HepG2 (cell line): ENCODE results near the gene EPHA3. TPM values are rescaled to one million over a fixed set of nuclear protein-coding genes. Genes with fewer than 3 reads are reported as not detected.

ENCODE experiments used
- ATAC-seq: fragments of 200-7000 bp; cut with Tn5 transposase; 3 replicates; pipeline ENCODE4 v1.9.1; 2020; ENCODE audit warnings: mild to moderate bottlenecking, moderate library complexity
- BruUV-seq: library from RNA; stranded (reverse); fragments of 400-500 nt; replicated peaks from 2 replicates; lab custom pipeline; 2021; lab: Mats Ljungman, UMichigan
- CTCF ChIA-PET: fragments of 300-600 bp; formaldehyde crosslinking; extraction: SDS; loops from one replicate; lab custom pipeline; 2021; ENCODE audit warnings: low total read pairs, inconsistent platforms, low intra/inter-chr PET ratio; lab: Yijun Ruan, JAX
- POLR2A ChIA-PET: fragments of 350-600 bp; sonication (Branson Sonifier 250); formaldehyde crosslinking; loops from one replicate; lab custom pipeline; 2020; ENCODE audit warnings: antibody characterized with exemption, inconsistent platforms; lab: Yijun Ruan, JAX
- DNase-seq: peaks from one replicate; pipeline ENCODE4 v3.0.0-alpha.2; 2015; ENCODE audit warnings: low spot score
- FAIRE-seq: peaks from 3 replicates; lab custom pipeline; 2011; peaks lifted over from hg19 to GRCh38; lab: Jason Lieb, UNC
- H2AFZ ChIP-seq: one replicate; pipeline ENCODE4 v1.6.1; 2011; ENCODE audit warnings: low read length, inconsistent platforms
- H3K27ac ChIP-seq: fragments of 300-600 bp; 3 replicates; pipeline ENCODE4 v1.8.0; 2011; ENCODE audit warnings: mixed run types, mild to moderate bottlenecking, mixed read lengths, low read length, inconsistent platforms; ENCODE audit not compliant: insufficient read depth; ENCODE audit errors: extremely low read length
- H3K27me3 ChIP-seq, 2 experiments: fragments of 200-600 bp in 1 of 2; 2 replicates in 1 of 2; 3 replicates in 1 of 2; pipeline versions ENCODE4 v1.6.0 to v1.8.0; 2011; ENCODE audit warnings: low read length in 2 of 2, mild to moderate bottlenecking in 2 of 2, moderate library complexity in 2 of 2, inconsistent platforms in 1 of 2; ENCODE audit not compliant: insufficient read depth in 2 of 2, control insufficient read depth in 1 of 2
- H3K36me3 ChIP-seq, 2 experiments: fragments of 200-600 bp in 1 of 2; replicated peaks in 1 of 2; 2 replicates in 1 of 2; 3 replicates in 1 of 2; pipeline versions ENCODE4 v1.5.1 to v1.8.0; 2011; ENCODE audit warnings: low read length in 2 of 2, inconsistent platforms in 1 of 2; ENCODE audit not compliant: insufficient read depth in 2 of 2, control insufficient read depth in 1 of 2
- H3K4me1 ChIP-seq: 2 replicates; pipeline ENCODE4 v1.5.1; 2012; ENCODE audit warnings: low read length, inconsistent platforms; ENCODE audit not compliant: insufficient read depth
- H3K4me2 ChIP-seq: 2 replicates; pipeline ENCODE4 v1.6.0; 2011; ENCODE audit warnings: low read depth, low read length, inconsistent platforms
- H3K4me3 ChIP-seq, 3 experiments: fragments of 200-600 bp in 1 of 3; sonication (generic), shearing (Covaris generic) in 1 of 3; replicated peaks in 1 of 3; 2 replicates each; pipeline ENCODE4 v1.5.1; 2011 to 2016; ENCODE audit warnings: low read length in 3 of 3, inconsistent platforms in 2 of 3, low read depth in 2 of 3, mild to moderate bottlenecking in 2 of 3, control low read depth in 1 of 3, mixed read lengths in 1 of 3; ENCODE audit not compliant: insufficient read depth in 1 of 3
- H3K79me2 ChIP-seq: one replicate; pipeline ENCODE4 v1.6.1; 2011; ENCODE audit warnings: low read length, inconsistent platforms; ENCODE audit not compliant: insufficient read depth
- H3K9ac ChIP-seq: 2 replicates; pipeline ENCODE4 v1.6.0; 2011; ENCODE audit warnings: mild to moderate bottlenecking, low read depth, low read length, inconsistent platforms; ENCODE audit not compliant: insufficient read depth
- H3K9me3 ChIP-seq: 2 replicates; pipeline ENCODE4 v1.5.1; 2012; ENCODE audit warnings: mild to moderate bottlenecking, low read length
- H4K20me1 ChIP-seq: 2 replicates; pipeline ENCODE4 v1.6.0; 2011; ENCODE audit warnings: inconsistent platforms, mild to moderate bottlenecking, low read length, moderate library complexity; ENCODE audit not compliant: insufficient read depth
- EP300 ChIP-seq, 3 experiments: sonication (generic) in 1 of 3; formaldehyde crosslinking in 1 of 3; IDR thresholded peaks; 2 replicates each; pipeline versions ENCODE4 v1.5.1 to v1.6.1; 2011 to 2020; ENCODE audit warnings: low read depth in 2 of 3, low read length in 2 of 3, borderline replicate concordance in 1 of 3, improper control_type of control experiment in 1 of 3, mild to moderate bottlenecking in 1 of 3, missing genetic modification reagents in 1 of 3, moderate library complexity in 1 of 3
- SATB2 ChIP-seq: sonication (generic); formaldehyde crosslinking; IDR thresholded peaks from 2 replicates; pipeline ENCODE4 v1.5.0; 2020; ENCODE audit warnings: missing genetic modification reagents
- SSRP1 ChIP-seq: IDR thresholded peaks from 2 replicates; pipeline ENCODE4 v1.6.1; 2016; ENCODE audit warnings: control low read depth
- TARDBP ChIP-seq: sonication (generic); formaldehyde crosslinking; IDR thresholded peaks from 2 replicates; pipeline ENCODE4 v1.8.0; 2022; ENCODE audit warnings: mild to moderate bottlenecking, missing genetic modification reagents
- THAP9 ChIP-seq: sonication (generic); formaldehyde crosslinking; IDR thresholded peaks from 2 replicates; pipeline ENCODE4; 2020; ENCODE audit warnings: missing genetic modification reagents, mild to moderate bottlenecking, borderline replicate concordance
- ZNF678 ChIP-seq: sonication (generic); formaldehyde crosslinking; IDR thresholded peaks from 2 replicates; pipeline ENCODE4 v1.4.0; 2020; ENCODE audit warnings: mild to moderate bottlenecking, missing genetic modification reagents
- ZXDC ChIP-seq: sonication (generic); formaldehyde crosslinking; IDR thresholded peaks from 2 replicates; pipeline ENCODE4 v1.5.0; 2020; ENCODE audit warnings: mild to moderate bottlenecking, missing genetic modification reagents
- WGBS: methylation state at CpG from one replicate; pipeline ENCODE4 v1.1.6; 2017; ENCODE audit warnings: low lambda C conversion rate; 5-methylcytosine and 5-hydroxymethylcytosine counted together
- in situ Hi-C: cut with HindIII; loops from 2 replicates; pipeline ENCODE4 v1.10.0; 2017; ENCODE audit warnings: low pct_unique_long_range_greater_than_20kb; ENCODE audit not compliant: extremely low pct_ligation_motif_present
- intact Hi-C: fragments of 100-400 bp; cut with micrococcal nuclease; formaldehyde crosslinking; loops from one replicate; pipeline ENCODE4 v1.10.0; 2022; ENCODE audit not compliant: unreplicated experiment
- polyA plus RNA-seq, 8 experiments: library from polyadenylated mRNA; depleted of rRNA in 3 of 8; stranded (reverse) in 7 of 8; unstranded in 1 of 8; fragments of >200 nt; fragmentation: Illumina TruSeq in 4 of 8; extraction: Trizol in 4 of 8; gene quantifications; 2 replicates each; pipeline versions ENCODE4 v1.2.1 to v1.2.3, GENCODE V29; 2011 to 2016; ENCODE audit warnings: low read depth in 4 of 8, missing spikeins in 1 of 8, mixed read lengths in 1 of 8; ENCODE audit not compliant: insufficient read depth in 1 of 8
- total RNA-seq, 5 experiments: library from RNA; depleted of rRNA; stranded (reverse); fragments of >200 nt; fragmentation: Illumina TruSeq; extraction: Trizol; gene quantifications; 2 replicates each; pipeline ENCODE4 v1.2.3, GENCODE V29; 2016; ENCODE audit warnings: low read depth in 1 of 5
- TF ChIP-seq, protein P1 (sequence below): sonication (generic); formaldehyde crosslinking; conservative IDR thresholded peaks from 2 replicates; pipeline ENCODE4 v1.4.0; 2020; ENCODE audit warnings: missing genetic modification reagents

The EPHA3 gene
- total and polyA plus RNA-seq, 2 of the 13 experiments (the other 11 are each of a cell fraction or from before 2014, with no cell fraction given) = 0.01 TPM; not detected in 1

DNA sequence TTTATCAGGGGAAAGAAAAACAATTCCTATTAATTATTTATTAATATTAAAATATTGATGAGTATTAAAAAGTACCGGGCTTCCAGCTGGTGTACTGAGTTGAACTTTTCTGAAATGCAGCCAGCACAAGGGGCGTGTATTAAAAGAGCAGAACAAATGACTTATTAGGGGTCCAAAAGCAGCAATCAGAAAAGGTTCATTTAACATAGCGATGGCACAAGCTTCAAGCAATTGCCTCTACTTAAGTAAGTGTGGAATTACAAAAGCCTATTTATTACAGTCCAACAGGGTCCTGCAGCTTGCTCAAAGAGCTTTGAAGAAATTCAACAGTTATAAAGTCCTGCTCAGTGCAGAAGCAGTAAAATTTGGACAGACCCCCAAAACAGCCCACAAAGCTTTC is 285.6 kb downstream of the EPHA3 start (continued):
- TF ChIP-seq THAP9 (no peak), SSRP1 (CRISPR knock-in tag) (no peak)

DNA sequence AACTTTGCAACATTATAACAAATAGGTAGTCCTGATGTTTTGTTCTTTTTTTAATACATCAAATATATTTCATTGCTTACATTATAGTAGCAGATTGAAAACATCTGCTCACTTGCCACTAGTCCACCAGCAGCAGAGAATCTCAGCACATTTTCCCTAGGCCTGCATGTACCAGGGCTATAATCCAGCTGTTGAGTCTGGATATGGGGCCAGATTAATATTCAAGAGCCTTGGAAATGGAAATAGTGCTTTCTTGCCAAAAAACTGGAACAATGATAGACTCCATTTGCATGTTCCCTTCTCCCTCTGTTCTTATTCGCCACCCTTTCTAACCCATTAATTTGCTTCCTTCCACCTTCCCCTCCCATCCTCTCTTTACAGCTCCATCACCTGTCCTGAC is 288.0 kb downstream of the EPHA3 start:
- in situ Hi-C loops = no loop called here
- ChIA-PET POLR2A (no interaction called here), CTCF (no interaction called here)
- Histone ChIP-seq H3K9ac (no peak overlapping the region), H3K4me2 (no peak overlapping the region), H3K79me2 (no peaks in the 10 kb centered on the region), H3K4me3 (no peak overlapping the region), H3K27me3 (no peaks in the 10 kb centered on the region), H3K27ac (no peak overlapping the region), H3K36me3 (no peaks in the 10 kb centered on the region), H2AFZ (no peak overlapping the region), H4K20me1 (no peaks in the 10 kb centered on the region), H3K4me1 (no peaks in the 10 kb centered on the region), H3K9me3 (no peaks in the 10 kb centered on the region)
- DNase-seq (no peak), ATAC-seq (no peak), FAIRE-seq (no peak)
- intact Hi-C loops = no loop called here
- WGBS = 0% methylated on average over 1 of the region's 1 CpG
- no TSS peak for BruUV-seq
- TF ChIP-seq EP300 (IDR thresholded peaks at IDR 0.05; ENCODE audit: low read depth in 2 of 2, low read length in 2 of 2) (no peak), EP300 (CRISPR knock-in tag; IDR thresholded peaks at IDR 0.05; ENCODE audit: borderline replicate concordance) (no peak), SATB2 (CRISPR knock-in tag) (no peak), ZNF678 (CRISPR knock-in tag) (no peak), TARDBP (CRISPR knock-in tag) (no peak), ZXDC (no peak)
- TF ChIP-seq, protein P1, sequence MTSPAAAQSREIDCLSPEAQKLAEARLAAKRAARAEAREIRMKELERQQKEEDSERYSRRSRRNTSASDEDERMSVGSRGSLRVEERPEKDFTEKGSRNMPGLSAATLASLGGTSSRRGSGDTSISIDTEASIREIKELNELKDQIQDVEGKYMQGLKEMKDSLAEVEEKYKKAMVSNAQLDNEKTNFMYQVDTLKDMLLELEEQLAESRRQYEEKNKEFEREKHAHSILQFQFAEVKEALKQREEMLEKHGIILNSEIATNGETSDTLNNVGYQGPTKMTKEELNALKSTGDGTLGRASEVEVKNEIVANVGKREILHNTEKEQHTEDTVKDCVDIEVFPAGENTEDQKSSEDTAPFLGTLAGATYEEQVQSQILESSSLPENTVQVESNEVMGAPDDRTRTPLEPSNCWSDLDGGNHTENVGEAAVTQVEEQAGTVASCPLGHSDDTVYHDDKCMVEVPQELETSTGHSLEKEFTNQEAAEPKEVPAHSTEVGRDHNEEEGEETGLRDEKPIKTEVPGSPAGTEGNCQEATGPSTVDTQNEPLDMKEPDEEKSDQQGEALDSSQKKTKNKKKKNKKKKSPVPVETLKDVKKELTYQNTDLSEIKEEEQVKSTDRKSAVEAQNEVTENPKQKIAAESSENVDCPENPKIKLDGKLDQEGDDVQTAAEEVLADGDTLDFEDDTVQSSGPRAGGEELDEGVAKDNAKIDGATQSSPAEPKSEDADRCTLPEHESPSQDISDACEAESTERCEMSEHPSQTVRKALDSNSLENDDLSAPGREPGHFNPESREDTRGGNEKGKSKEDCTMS (CRISPR knock-in tag) = no peak
